Limb (tissue), 2 donors: ENCODE data around the gene MAOA.
"Not testable (repeated sequence)": the region's sequence is repeated elsewhere in the genome, so short reads cannot be mapped to it uniquely, and the experiment has no call there.

ENCODE experiments used
- DNase-seq, 2 donors: peaks; one replicate each; pipeline ENCODE4 v3.0.0-alpha.2; 2016; ENCODE audit errors: extremely low spot score in 2 of 2

The MAOA gene

GRCh38 chrX:43717161-43717560, 61.1 kb downstream of the MAOA start:
- DNase-seq: no peak

- no peak for DNase-seq
Measured at GRCh38 chrX:43718081-43718480, 62.0 kb downstream of the MAOA start.

DNA sequence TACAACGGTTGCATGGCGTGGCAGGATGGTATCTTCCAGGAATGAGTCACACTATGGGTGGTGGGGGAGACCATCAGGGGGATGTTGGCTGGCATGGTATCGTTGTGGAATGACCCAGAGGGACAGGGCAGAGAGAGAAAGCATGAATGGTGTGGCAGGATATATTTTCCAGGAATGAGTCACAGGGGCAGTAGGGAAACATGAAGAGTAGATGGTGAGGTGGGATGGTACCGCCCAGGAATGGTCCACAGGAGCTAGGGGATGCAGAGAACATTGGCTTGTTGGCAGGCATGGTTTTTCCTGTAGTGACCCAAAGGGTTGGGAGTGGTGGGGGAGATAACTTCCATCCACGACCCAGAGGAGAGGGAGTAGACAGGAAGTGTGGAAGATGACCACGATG, 62.4 kb downstream of the MAOA start:
- DNase-seq: no peak

GRCh38 chrX:43718956-43719355, 62.9 kb downstream of the MAOA start:
- no peak for DNase-seq

DNA sequence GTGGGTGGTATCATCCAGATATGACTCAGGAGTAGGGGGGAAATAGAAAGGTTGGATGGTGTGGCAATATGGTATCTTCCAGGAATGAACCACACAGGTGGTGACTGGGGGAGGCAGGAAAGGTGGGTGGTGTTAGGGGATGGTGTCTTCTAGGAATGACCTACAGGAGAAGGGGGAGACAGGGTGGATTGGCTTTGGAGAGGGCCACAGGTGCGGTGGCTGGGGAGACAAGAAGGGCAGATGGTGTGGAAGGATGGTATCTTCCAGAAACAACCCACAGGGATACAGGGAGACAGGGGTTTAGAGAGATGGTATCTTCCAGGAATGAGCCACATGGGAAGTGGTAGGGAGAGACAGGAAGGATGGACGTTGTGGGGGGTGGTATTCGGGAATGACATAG, 64.0 kb downstream of the MAOA start:
- no peak for DNase-seq

DNA sequence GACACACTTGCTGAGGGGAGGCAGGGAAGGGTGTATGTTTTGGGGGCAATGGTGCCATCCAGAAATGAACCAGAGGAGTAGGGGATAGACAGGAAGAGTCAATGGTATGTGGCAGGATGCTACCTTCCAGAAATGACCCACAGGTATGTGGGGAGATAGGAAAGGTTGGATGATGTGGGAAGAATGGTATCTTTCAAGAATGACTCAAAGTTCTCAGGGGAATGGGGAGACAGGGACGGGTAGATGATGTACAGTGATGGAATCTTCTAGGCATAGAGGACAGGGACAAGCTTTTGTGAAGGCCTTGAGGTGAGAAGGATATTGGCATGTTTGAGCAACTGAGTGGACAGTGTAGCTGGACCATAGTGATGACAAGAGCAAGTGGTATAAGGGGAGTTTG, 64.9 kb downstream of the MAOA start:
- DNase-seq: no peak

DNA sequence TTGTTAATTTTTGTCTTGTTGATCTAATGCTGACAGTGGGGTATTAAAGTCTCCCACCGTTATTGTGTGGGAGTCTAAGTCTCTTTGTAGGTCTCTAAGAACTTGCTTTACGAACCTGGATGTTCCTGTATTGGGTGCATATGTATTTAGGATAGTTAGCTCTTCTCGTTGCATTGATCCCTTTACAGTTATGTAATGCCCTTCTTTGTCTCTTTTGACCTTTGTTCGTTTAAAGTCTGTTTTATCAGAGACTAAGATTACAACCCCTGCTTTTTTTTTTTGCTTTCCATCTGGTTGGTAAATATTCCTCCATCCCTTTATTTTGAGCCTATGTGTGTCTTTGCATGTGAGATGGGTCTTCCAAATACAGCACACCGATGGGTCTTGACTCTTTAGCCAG, 69.1 kb downstream of the MAOA start:
- not testable (repeated sequence) for DNase-seq

DNA sequence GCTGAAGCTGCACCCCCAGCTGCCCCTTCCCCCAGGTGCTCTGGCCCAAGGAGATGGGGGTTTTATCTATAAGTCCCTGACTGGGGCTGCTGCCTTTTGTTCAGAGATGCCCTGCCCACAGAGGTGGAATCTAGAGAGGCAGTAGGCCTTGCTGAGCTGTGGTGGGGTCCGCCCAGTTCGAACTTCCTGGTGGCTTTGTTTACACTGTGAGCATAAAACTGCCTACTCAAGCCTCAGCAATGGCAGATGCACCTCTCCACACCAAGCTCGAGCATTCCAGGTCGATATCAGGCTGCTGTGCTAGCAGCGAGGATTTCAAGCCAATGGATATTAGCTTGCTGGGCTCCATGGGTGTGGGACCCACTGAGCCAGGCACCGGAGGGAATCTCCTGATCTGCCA, 71.2 kb downstream of the MAOA start:
- not testable (repeated sequence) for DNase-seq

- DNase-seq: no peak
Measured at GRCh38 chrX:43728002-43728401, 71.9 kb downstream of the MAOA start.

GRCh38 chrX:43728966-43729365, 72.9 kb downstream of the MAOA start:
- DNase-seq: no peak

GRCh38 chrX:43731086-43731485, 75.0 kb downstream of the MAOA start:
- no peak for DNase-seq

GRCh38 chrX:43733699-43734098, 77.6 kb downstream of the MAOA start:
- no peak for DNase-seq

DNA sequence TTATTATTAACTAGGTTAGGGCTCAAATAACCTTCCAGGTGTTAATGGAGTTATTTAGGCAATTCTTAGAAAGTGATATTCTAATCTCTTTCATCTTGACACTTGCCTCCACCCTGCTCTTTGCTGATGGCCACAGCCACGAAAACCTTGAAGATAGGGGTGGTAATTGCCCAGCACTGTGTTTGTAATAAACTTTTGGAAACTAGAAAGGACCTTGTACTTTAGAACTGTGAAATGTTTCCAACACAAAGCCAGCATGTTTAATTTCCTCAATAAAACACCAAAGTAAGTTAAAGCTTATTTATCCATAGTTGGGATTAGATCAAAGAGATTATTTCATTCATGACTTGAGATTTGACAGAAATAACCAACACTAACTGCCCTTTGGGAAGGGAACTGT, 78.3 kb downstream of the MAOA start:
- DNase-seq: no peak

GRCh38 chrX:43735534-43735933, 79.4 kb downstream of the MAOA start:
- no peak for DNase-seq

GRCh38 chrX:43735957-43736356, 79.9 kb downstream of the MAOA start:
- no peak for DNase-seq

GRCh38 chrX:43741843-43742573, 85.9 kb downstream of the MAOA start:
- DNase-seq: no peak

DNA sequence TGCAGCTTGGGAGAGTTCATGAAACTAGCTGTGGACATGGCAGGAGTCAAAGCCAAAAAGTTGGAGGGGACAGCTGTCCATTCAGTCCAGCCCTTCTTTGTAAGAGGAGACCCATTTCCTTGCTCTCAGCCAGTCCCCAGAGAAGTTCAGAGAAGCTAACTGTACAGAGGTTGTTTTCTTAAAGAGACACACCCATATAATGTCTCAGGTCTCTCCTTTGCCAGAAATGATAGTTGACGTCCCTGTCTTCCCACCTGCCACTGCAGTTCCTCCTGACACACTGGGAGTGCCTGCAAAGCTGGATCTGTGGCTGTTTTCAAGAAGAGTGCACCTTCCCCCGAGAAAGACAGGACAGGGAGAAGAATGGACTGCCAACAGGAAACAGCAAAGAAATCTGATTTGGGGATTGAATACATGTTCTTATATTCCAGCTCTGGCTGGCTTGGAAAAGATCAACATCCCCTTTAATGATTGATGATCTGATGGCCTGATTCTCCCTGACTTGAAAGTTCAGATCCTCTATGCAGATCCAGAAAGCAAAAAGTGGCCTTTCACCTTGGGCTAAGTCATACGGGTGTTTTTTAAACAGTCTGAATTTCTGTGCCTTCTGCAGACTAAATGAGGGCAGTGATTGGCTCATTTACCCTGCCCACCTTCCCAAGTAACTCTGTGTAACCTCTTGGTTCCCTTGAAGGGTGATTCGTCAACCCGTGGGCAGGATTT, 87.2 kb downstream of the MAOA start:
- DNase-seq: no peak

- DNase-seq: no peak
Measured at GRCh38 chrX:43744284-43744683, 88.2 kb downstream of the MAOA start.

DNA sequence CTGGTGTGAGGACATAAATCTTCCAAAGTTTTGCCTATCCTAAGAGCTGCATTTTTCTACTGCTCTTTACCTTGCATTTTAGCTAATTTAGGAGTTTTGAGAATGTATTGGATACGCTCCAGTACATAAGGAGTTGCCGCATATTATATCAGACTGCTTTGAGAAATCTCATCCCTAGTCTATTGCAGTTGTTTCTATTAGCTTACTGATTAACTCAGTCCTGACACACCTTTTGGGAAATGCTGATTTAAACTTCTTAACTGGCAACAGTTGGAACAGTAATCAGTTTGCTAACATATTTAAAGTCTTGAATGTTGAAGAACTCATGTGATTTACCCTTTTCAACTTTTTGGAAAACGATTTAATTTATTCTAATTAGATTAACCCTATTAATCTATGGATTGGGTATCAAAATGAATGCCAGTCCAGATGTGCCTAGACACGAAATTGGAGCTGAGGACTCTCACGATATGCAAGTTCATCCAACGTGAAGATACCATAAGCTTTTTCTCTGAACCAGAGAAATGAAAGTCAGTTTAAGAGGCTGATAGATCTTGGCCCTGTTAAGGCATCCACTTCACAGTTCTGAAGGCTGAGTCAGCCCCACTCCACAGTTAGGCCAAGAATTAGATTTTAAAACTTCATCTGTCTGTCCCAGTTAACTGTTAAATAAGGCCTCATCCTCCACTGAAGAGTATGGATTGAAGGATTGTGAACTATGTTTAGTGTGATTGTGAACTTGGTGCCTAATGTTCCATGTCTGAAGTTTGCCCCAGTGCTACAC, 90.0 kb downstream of the MAOA start:
- DNase-seq: no peak

DNA sequence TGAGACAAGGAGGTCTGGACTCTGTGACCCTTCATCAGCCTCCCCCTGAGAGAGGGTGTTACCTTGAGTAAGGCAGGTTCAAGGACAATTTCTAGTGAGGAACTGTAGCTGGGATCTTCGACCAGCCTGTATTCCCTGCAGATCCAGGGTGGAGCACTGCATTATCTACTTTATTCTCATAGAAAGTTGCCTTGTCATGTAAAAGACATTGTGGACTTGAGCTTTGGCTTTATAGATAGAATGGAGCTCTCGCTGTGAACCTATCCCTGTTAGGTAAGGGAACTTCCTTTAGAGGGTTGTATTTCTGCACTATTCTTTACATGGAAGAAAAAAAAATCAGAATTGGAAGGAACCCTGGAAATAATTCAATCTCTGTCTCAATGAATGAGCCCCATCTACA, 91.4 kb downstream of the MAOA start:
- DNase-seq: no peak

DNA sequence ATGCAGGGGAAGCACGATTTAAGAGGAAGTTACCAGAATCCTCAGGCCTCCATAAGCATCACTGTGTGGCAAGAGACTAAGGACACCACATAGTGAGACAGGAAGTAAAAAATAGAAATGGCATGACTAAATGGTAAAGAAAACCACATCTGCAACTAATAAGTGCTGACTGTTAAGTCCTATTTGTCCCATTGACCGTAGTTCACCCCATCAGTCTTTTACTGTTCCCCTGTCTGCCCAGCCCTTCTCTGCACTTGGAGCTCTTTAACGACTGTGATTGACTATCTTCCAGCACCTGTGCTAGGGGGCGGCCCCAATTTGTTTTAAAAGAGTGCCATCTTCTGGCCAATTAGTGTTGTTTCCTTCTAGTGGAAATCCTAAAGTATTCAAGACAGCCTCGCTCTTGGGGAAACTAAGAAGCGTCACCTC, 94.2 kb downstream of the MAOA start:
- DNase-seq: peak; percentile 41 to 54

DNA sequence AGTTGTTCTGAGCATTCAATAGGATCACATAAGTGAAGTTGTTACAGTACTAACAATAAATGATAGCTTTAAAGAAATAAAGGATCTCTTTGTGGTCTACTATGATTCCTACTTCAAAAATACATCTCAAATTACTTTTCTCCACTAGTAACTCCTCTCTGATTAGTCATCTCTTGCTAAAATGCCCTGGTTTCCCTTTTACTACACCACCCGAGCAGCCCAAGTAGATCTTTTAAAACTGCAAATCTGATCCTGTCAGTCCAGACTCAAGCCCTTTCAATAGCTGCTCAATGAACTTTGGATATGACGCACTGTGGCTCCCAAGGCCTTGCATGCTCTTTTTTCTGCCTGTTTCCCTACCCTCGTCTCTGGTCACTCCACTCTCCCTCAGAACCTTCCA, 97.5 kb downstream of the MAOA start:
- no peak for DNase-seq
